Endothelial cell of umbilical vein (primary cell): ENCODE results near the gene NDUFS4. TPM values are rescaled to one million over a fixed set of nuclear protein-coding genes. Genes with fewer than 3 reads are reported as not detected.

Experiments
- BruUV-seq: library from RNA; stranded (reverse); fragments of 400-500 nt; replicated peaks from 2 replicates; lab custom pipeline; 2021; lab: Mats Ljungman, UMichigan
- CTCF ChIA-PET: fragments of 300-600, 350-600 bp; sonication (Branson Sonifier 250); formaldehyde crosslinking; loops from one replicate; lab custom pipeline; 2021; ENCODE audit warnings: antibody characterized with exemption, inconsistent platforms; lab: Charles Lee
- POLR2A ChIA-PET: fragments of 300-600, 350-600 bp; sonication (Branson Sonifier 250); formaldehyde crosslinking; loops from one replicate; lab custom pipeline; 2021; ENCODE audit warnings: antibody characterized with exemption, inconsistent platforms; lab: Charles Lee
- DNase-seq: peaks from one replicate; pipeline ENCODE4 v3.0.0-alpha.2; 2011; ENCODE audit warnings: low read depth, low spot score
- FAIRE-seq: peaks from 2 replicates; lab custom pipeline; 2011; peaks lifted over from hg19 to GRCh38; lab: Jason Lieb, UNC
- H2AFZ ChIP-seq: 2 replicates; pipeline ENCODE4 v1.6.0; 2012; ENCODE audit warnings: low read depth, low read length, control low read depth, inconsistent platforms
- H3K27ac ChIP-seq: 2 replicates; pipeline ENCODE4 v1.5.1; 2011; ENCODE audit warnings: low read depth, mild to moderate bottlenecking, control low read depth, low read length, moderate library complexity; ENCODE audit not compliant: insufficient read depth
- H3K27me3 ChIP-seq, 2 experiments: 2 replicates each; pipeline versions ENCODE4 v1.6.0 to v1.6.1; 2011; ENCODE audit warnings: low read length in 2 of 2, mixed read lengths in 1 of 2; ENCODE audit not compliant: control insufficient read depth in 2 of 2, insufficient read depth in 2 of 2
- H3K36me3 ChIP-seq, 2 experiments: 2 replicates in 1 of 2; 3 replicates in 1 of 2; pipeline ENCODE4 v1.5.1; 2011; ENCODE audit warnings: low read length in 2 of 2, mild to moderate bottlenecking in 1 of 2, moderate library complexity in 1 of 2; ENCODE audit not compliant: control insufficient read depth in 2 of 2, insufficient read depth in 2 of 2; ENCODE audit errors: extremely low read depth in 1 of 2
- H3K4me1 ChIP-seq: 3 replicates; pipeline ENCODE4 v1.5.1; 2011; ENCODE audit warnings: mild to moderate bottlenecking, low read length; ENCODE audit not compliant: control insufficient read depth, insufficient read depth; ENCODE audit errors: extremely low read depth
- H3K4me2 ChIP-seq: 2 replicates; pipeline ENCODE4 v1.6.1; 2011; ENCODE audit warnings: low read length, control low read depth, mixed read lengths; ENCODE audit not compliant: insufficient read depth
- H3K4me3 ChIP-seq, 3 experiments: fragments of 200-600 bp in 1 of 3; sonication (generic), shearing (Covaris generic) in 1 of 3; replicated peaks in 1 of 3; 2 replicates each; pipeline ENCODE4 v1.5.1; 2011 to 2016; ENCODE audit warnings: control low read depth in 3 of 3, low read length in 3 of 3, mild to moderate bottlenecking in 2 of 3, inconsistent platforms in 1 of 3, low read depth in 1 of 3, moderate library complexity in 1 of 3; ENCODE audit not compliant: insufficient read depth in 1 of 3
- H3K79me2 ChIP-seq: 2 replicates; pipeline ENCODE4 v1.6.0; 2012; ENCODE audit warnings: low read length, inconsistent platforms; ENCODE audit not compliant: control insufficient read depth, insufficient read depth
- H3K9ac ChIP-seq: replicated peaks from 2 replicates; pipeline ENCODE3; 2011; ENCODE audit warnings: low read length, control low read depth; ENCODE audit not compliant: insufficient read depth; ENCODE audit errors: extremely low read depth
- H3K9me1 ChIP-seq: replicated peaks from 3 replicates; pipeline ENCODE4 v1.6.0; 2011; ENCODE audit warnings: mild to moderate bottlenecking, low read length; ENCODE audit not compliant: control insufficient read depth, insufficient read depth; ENCODE audit errors: extremely low read depth
- H3K9me3 ChIP-seq: replicated peaks from 2 replicates; pipeline ENCODE4 v1.5.1; 2012; ENCODE audit warnings: low read length, inconsistent platforms; ENCODE audit not compliant: control insufficient read depth, insufficient read depth
- H4K20me1 ChIP-seq: replicated peaks from 2 replicates; pipeline ENCODE3; 2011; ENCODE audit warnings: mild to moderate bottlenecking, low read length; ENCODE audit not compliant: control insufficient read depth, insufficient read depth; ENCODE audit errors: extremely low read depth
- CTCF ChIP-seq, 2 donors: IDR thresholded peaks; 1 replicate in 1 of 2; 2 replicates in 1 of 2; pipeline ENCODE4 v1.5.1; 2011; ENCODE audit warnings: low read length in 2 of 2, mild to moderate bottlenecking in 2 of 2, moderate library complexity in 2 of 2, control low read depth in 1 of 2, inconsistent platforms in 1 of 2, low read depth in 1 of 2; ENCODE audit not compliant: insufficient read depth in 1 of 2; ENCODE audit errors: extremely low read depth in 1 of 2
- EZH2 ChIP-seq: IDR thresholded peaks from 2 replicates; pipeline ENCODE4 v1.6.1; 2012; ENCODE audit warnings: borderline replicate concordance, low read depth, mild to moderate bottlenecking, moderate library complexity, low read length, inconsistent platforms; ENCODE audit not compliant: severe bottlenecking
- FOS ChIP-seq: IDR thresholded peaks from 2 replicates; pipeline ENCODE4 v1.6.1; 2011; ENCODE audit warnings: mild to moderate bottlenecking, low read length, moderate library complexity, borderline replicate concordance; ENCODE audit not compliant: insufficient read depth
- GATA2 ChIP-seq: IDR thresholded peaks from 2 replicates; pipeline ENCODE4 v1.7.0; 2011; ENCODE audit warnings: low read depth, mild to moderate bottlenecking, moderate library complexity, mixed read lengths, low read length; ENCODE audit not compliant: insufficient read length, insufficient read depth
- JUN ChIP-seq: IDR thresholded peaks from 2 replicates; pipeline ENCODE4 v1.6.1; 2011; ENCODE audit warnings: borderline replicate concordance, low read depth; ENCODE audit not compliant: insufficient read length, insufficient read depth
- MAX ChIP-seq: IDR thresholded peaks from 2 replicates; pipeline ENCODE4 v1.6.1; 2011; ENCODE audit not compliant: insufficient read depth, insufficient read length
- MYC ChIP-seq: IDR thresholded peaks from one replicate; pipeline ENCODE4 v1.6.1; 2011; ENCODE audit warnings: mild to moderate bottlenecking, low read depth, low read length
- POLR2A ChIP-seq: IDR thresholded peaks from 2 replicates; pipeline ENCODE4 v1.6.1; 2012; ENCODE audit warnings: low read depth, mild to moderate bottlenecking, control low read depth, low read length
- POLR2AphosphoS5 ChIP-seq: IDR thresholded peaks from 2 replicates; pipeline ENCODE4 v1.6.1; 2012; ENCODE audit warnings: low read depth, mild to moderate bottlenecking, control low read depth, low read length, moderate library complexity; ENCODE audit not compliant: insufficient read depth
- dilution Hi-C: fragments of 300-500 bp; cut with MboI; formaldehyde crosslinking; loops from one replicate; pipeline ENCODE4 v1.15.0; 2019; ENCODE audit warnings: low sequenced_read_pairs; ENCODE audit not compliant: extremely low pct_ligation_motif_present
- intact Hi-C: fragments of 100-400 bp; cut with micrococcal nuclease; formaldehyde crosslinking; loops from one replicate; pipeline ENCODE4 v1.10.0; 2022
- polyA plus RNA-seq, 4 experiments: library from polyadenylated mRNA; depleted of rRNA in 3 of 4; stranded (reverse) in 3 of 4; unstranded in 1 of 4; fragments of >200 nt; gene quantifications; 2 replicates each; pipeline versions ENCODE4 v1.2.1 to v1.2.3, GENCODE V29; 2011 to 2012; ENCODE audit warnings: missing spikeins in 1 of 4
- total RNA-seq: library from RNA; stranded (reverse); gene quantifications from 2 replicates; pipeline ENCODE4 v1.2.3, GENCODE V29; 2021

NDUFS4 gene
- total and polyA plus RNA-seq, 2 donors (not counting 3 experiments of a cell fraction or from before 2014, with no cell fraction given): 70.4 to 76.2 TPM

- Histone ChIP-seq H3K9me3 (no peaks in the 10 kb centered on the region), H2AFZ (no peak overlapping the region), H3K9me1 (no peaks in the 10 kb centered on the region), H3K27ac (no peak overlapping the region), H4K20me1 (peaks cover 10% of the 10 kb centered on the region), H3K36me3 (no peaks in the 10 kb centered on the region), H3K9ac (no peak overlapping the region), H3K27me3 (no peaks in the 10 kb centered on the region), H3K4me1 (no peaks in the 10 kb centered on the region), H3K4me3 (no peak overlapping the region), H3K79me2 (peaks cover 4% of the 10 kb centered on the region), H3K4me2 (no peak overlapping the region)
- FAIRE-seq (no peak), DNase-seq (no peak)
- TF ChIP-seq FOS: no peak
- TF ChIP-seq POLR2A: no peak
- TF ChIP-seq GATA2: no peak
- dilution Hi-C loops: no loop called here
- POLR2A ChIA-PET: no interaction called here
- CTCF ChIA-PET: no interaction called here
- BruUV-seq: no TSS peak
- intact Hi-C loops: no loop called here
Measured at GRCh38 chr5:53613061-53613460, 52.6 kb downstream of the NDUFS4 start.

DNA sequence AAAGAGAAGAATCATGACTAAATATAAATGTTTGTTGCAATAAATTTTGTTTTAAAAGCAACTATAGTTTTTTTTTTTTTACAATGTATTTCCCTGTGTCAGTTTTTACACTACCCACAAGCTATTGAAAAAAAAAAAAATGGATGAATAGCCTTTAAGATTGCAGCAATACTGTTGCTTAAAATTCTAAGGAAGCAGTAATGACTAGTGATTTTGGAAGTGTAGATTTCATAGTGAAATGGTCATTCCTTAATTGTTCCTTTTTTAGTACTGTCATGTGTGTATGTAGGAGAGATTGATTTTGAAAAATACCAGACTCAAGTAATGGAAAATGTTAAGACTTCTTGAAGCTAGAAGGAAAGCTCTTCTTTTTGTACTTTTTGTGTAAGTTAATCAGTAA, 53.1 kb downstream of the NDUFS4 start:
- H3K27ac ChIP-seq: no peak overlapping the region
- no peaks in the 10 kb centered on the region for H3K27me3 ChIP-seq
- dilution Hi-C loops (no loop called here), intact Hi-C loops (no loop called here)
- no peak overlapping the region for H2AFZ ChIP-seq
- no peaks in the 10 kb centered on the region for H3K4me1 ChIP-seq
- H4K20me1 ChIP-seq: peaks cover 10% of the 10 kb centered on the region
- H3K4me3 ChIP-seq: no peak overlapping the region
- FAIRE-seq (no peak), DNase-seq (no peak)
- no peaks in the 10 kb centered on the region for H3K36me3 ChIP-seq
- ChIA-PET POLR2A (no interaction called here), CTCF (no interaction called here)
- no peak overlapping the region for H3K4me2 ChIP-seq
- no peaks in the 10 kb centered on the region for H3K9me3 ChIP-seq
- TF ChIP-seq POLR2A: no peak
- no peak for TF ChIP-seq POLR2AphosphoS5
- no peak for TF ChIP-seq FOS
- no peak for TF ChIP-seq CTCF (IDR thresholded peaks at IDR 0.05; ENCODE audit: extremely low read depth in 1 of 2, insufficient read depth in 1 of 2, low read depth in 1 of 2, low read length in 2 of 2)
- TF ChIP-seq JUN: no peak
- TF ChIP-seq MAX: no peak
- TF ChIP-seq EZH2: no peak
- TF ChIP-seq GATA2: no peak
- TF ChIP-seq MYC: no peak
- no peaks in the 10 kb centered on the region for H3K9me1 ChIP-seq
- no TSS peak for BruUV-seq
- peaks cover 4% of the 10 kb centered on the region for H3K79me2 ChIP-seq
- H3K9ac ChIP-seq: no peak overlapping the region
